Measurements from ENCODE around the gene PHACTR1.

- TF ChIP-seq RAD21 (IDR thresholded peaks at IDR 0.05; ENCODE audit: low read depth) (no peak), EGR1 (IDR thresholded peaks at IDR 0.05) (no peak), CREB1 (IDR thresholded peaks at IDR 0.05; ENCODE audit: low read depth) (no peak), YY1 (IDR thresholded peaks at IDR 0.05; ENCODE audit: low read depth) (no peak), USF1 (IDR thresholded peaks at IDR 0.05) (no peak), FOXM1 (IDR thresholded peaks at IDR 0.05; ENCODE audit: borderline replicate concordance, low read depth) (no peak), CEBPB (IDR thresholded peaks at IDR 0.05) (no peak), TAF1 (IDR thresholded peaks at IDR 0.05; ENCODE audit: low read depth) (no peak), TCF12 (IDR thresholded peaks at IDR 0.05; ENCODE audit: low read depth) (no peak), NFIC (IDR thresholded peaks at IDR 0.05) (no peak), EP300 (IDR thresholded peaks at IDR 0.05; ENCODE audit: borderline replicate concordance) (no peak), ZBTB7A (IDR thresholded peaks at IDR 0.05; ENCODE audit: low read depth) (no peak)
These were observed 459.2 kb downstream of the PHACTR1 start for GRCh38 chr6:13175759-13176158.

Measured in Ishikawa (cell line).